GM21723 (cell line): Measurements from ENCODE around the gene PLPP2.

ENCODE experiments used
- ATAC-seq: cut with Tn5 transposase; IDR thresholded peaks from one replicate; pipeline ENCODE4 v1.9.1; 2021; ENCODE audit warnings: mild to moderate bottlenecking, moderate library complexity; ENCODE audit not compliant: unreplicated experiment

PLPP2 gene

DNA sequence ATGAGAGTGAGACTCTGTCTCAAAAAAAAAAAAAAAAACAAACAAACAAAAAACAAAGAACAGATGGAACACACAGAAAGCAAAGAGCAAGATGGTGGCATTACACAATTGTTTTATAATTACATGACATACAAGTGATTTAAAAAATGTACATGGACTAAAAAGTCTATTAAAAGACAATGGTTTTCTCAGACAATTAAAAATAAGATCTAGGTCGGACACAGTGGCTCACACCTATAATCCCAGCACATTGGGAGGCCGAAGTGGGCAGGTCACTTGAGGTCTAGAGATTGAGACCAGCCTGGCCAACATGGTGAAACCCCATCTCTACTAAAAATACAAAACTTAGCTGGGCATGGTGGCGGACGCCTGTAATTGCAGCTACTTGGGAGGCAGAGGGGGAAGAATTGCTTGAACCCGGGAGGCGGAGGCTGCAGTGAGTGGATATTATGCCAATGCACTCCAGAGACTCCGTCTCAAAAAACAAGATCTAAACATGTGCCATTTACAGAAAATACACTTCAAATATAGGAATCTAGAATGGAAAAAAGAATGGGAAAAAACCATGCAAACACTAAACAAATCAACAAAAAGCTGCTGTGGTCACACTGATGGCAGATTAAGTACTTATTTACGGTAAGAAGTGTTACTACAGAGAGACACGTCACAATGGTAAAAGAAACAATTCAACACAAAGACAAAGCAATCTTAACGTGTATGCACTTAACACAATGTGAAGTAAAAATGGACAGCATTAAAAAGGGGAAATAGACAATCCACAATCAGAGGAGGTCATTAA lies 26.7 kb upstream of the PLPP2 start:
- ATAC-seq: no peak

- no peak for ATAC-seq
Observed at GRCh38 chr19:315811-316210, 24.6 kb upstream of the PLPP2 start.

DNA sequence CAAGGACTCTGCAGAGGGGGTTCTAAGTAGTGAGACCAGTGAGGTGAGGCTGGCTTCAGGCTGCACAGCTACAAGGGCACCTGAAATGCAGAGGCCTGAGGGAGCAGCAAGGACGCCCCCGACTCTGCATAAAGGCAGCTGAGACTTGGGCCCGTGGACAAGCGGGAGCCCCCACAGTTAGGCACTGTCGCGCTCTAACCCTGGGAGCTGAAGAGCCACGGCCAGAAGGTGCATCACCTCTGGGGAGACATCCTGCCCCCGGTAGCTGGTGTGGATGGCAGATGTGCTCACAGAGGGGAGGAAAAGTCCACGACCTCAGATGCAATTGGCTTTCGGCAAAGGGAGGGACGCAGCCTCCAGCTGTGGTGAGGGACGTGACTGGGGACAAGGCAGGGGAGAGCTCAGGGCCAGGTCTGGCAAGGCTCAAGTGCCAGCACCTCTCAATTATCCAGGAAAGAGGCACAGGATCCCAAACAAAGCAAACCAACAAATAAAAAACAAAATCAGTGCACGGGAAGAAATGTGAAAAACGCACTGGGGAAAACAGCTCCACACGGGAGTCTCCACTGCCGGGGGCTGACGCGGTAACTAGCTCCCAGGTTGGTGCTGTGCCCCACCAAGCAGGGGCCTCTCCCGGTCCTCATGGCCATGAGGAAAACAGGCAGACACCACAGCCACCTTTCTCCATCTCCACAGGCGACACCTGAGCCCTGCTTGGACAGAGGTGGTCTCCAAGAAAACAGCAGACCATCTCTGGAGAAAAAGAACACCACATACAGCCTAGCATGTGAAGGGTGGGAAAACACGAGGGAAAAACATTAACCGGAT lies 23.0 kb upstream of the PLPP2 start:
- no peak for ATAC-seq

GRCh38 chr19:313169-313987 lies 22.2 kb upstream of the PLPP2 start:
- no peak for ATAC-seq

GRCh38 chr19:311813-312261 lies 20.6 kb upstream of the PLPP2 start:
- ATAC-seq: no peak

- no peak for ATAC-seq
Observed at GRCh38 chr19:310781-311496, 19.7 kb upstream of the PLPP2 start.

DNA sequence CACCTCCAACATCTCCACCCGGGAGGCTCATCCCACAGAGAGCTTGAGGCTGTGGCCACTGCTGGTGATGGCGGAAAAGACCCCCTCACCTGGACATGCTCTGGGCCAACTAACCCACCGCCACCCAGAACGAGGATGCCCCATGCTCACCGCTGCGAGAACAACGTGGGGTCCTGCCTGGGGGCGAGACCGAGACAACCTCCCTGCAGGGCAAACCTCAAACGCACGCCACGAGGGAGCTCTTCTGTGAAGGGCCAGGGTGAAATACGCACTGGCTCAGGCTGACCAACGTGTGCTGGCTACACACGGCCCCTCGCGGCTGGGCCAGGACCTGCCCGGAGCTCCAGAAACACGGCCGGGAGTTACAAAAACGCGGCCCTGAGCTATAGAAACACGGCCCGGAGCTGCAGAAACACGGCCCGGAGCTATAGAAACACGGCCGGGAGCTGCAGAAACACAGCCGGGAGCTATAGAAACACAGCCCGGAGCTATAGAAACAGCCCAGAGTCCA lies 19.0 kb upstream of the PLPP2 start:
- no peak for ATAC-seq

DNA sequence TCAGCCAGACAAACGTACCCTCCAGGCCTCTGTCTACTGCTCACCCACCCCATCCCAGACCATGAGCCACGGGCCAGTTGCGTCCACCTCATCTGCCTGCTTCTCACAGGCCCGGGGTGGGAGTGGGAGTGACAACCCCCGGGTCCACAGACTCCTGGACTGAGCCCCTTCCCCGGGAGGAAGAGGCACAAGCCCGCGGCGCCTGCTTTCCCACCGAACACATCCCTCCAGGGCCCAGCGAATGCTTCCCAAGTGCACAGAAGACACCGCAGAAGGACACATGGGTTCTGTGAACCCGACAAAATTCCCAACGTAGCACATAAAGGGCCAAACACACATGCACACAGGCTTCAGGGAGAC lies 18.0 kb upstream of the PLPP2 start:
- no peak for ATAC-seq

DNA sequence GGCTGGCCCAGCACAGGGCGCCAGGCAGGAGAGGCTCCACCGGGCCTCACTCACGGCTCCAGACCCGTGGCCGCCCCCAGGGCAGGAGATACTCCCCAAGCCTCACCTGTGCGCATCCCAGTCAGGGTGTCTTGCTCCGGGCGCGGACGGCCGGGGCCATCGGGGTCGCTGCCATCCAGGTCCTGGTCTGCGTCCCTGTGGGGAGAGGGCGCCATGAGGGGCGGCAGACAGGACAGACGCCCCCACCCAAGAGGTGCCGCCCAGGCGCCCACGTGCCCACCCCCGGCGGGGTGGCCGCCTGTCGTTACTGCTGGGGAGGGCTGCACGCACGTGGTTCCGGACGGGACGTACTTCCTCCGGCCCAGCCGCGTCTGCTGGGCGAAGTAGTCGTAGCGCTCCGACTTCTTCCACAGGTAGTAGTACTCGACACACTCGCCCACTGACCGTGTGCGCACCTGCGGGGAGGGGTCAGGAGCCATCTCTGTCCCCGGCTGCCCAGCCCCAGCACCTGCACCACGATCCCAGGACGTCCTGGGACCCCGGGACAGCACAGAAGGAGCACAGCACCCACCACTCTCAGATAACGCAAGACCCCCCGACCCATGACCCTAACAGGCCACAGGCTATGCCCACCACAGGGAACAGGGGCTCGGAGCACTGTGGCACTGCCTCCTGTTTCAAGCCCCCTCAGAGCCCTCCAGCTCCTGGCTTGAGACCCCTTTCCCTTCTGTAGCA lies 17.4 kb upstream of the PLPP2 start:
- no peak for ATAC-seq

- no peak for ATAC-seq
Observed at GRCh38 chr19:307793-308420, 16.7 kb upstream of the PLPP2 start.

DNA sequence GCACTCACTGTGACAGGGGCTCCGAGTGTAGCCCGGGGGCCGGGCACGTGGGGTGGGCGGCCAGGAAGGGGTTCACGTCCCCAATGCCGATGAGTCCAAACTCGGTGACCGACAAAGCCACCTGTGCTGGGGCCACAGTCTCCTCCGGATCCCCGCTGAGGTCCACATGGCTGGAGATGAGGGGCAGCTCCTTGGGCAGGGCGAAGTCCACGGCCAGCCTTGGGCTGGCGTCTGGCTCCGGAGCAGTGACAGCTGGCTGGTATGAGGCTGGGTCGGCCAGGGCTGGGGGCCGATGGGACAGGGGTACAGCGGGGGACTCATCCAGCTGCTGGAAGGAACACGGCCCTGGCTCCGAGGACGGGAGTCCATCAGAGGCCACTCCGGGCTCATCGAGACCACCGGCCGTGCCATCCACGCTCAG lies 15.9 kb upstream of the PLPP2 start:
- ATAC-seq: no peak

DNA sequence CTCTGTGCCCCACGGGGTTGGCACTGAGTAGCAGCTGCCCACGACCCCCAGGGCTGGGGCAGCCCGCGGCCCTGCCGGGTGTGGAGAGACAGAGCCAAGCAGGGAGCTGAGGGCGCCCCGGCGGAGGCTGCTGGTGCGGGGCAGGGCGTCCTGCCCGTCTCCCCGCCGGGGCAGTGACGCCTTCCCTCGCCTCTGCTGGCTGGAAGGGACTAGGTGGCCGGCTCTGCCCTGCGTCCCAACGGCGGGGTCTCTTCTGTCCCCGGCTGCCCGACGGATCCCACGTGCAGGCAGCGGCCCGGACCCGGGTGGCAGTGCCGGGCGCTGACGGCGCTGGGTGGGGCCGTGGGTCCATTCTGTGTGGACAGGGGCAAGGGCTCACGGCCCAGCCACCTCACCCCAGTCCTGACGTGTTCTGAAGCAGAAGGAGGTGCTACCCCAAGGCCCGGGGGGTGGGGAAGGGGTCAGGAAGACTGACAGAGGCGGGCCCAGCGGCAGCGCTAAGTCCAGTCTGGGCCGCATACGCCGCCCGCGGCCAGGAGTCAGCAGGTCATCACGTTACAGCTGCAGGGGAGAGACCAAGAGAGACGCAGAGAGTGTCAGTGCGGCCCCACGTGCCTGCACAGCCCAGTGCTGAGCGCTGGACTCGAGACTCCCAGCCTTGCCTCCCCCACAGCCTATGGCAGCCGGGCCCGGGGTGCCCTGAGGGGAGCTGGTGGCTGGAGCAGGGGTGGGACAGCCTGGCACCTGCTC lies 15.1 kb upstream of the PLPP2 start:
- ATAC-seq: no peak

DNA sequence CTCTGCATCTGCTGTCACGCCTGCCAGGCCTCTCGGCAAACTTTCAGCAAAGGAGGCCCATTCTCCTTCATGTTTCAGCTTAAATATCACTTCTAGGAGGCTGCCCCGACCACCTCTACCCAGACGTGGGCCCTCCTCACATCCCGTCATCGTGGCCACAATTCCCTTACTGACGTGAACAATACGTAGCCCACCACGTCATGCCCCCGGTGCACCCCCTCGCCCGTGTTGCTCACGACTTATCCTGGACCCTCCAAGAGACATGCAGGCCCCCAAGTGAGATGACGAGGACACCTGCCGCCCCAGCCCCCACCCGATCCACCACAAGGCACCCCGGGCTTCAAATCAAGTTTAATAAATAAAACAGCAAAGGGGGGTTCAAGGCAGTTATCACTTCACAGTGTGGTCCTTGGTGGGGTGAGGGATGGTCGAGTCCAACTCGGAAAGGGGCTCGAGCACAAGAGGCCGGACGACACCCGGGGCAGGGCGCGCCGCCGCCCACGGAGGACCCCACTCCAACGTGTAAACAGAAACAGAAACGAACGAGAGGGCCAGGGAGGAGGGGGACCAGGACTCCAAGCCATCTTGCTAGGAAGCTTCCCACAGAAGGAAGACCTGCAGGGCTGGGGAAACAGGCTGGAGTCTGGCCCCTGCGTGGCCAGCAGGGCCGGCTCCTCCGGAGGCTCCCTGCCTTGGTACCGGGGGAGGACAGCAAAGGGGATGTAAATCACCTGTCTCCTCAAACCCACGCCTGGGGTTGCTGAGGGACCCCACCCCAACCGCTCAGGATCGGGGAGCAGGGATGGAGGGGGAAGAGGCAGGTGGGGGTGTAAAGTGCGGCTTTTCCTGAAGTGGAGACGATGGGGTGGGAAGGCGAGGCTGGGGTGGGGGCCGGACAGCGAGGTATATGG lies 14.3 kb upstream of the PLPP2 start:
- ATAC-seq: no peak

DNA sequence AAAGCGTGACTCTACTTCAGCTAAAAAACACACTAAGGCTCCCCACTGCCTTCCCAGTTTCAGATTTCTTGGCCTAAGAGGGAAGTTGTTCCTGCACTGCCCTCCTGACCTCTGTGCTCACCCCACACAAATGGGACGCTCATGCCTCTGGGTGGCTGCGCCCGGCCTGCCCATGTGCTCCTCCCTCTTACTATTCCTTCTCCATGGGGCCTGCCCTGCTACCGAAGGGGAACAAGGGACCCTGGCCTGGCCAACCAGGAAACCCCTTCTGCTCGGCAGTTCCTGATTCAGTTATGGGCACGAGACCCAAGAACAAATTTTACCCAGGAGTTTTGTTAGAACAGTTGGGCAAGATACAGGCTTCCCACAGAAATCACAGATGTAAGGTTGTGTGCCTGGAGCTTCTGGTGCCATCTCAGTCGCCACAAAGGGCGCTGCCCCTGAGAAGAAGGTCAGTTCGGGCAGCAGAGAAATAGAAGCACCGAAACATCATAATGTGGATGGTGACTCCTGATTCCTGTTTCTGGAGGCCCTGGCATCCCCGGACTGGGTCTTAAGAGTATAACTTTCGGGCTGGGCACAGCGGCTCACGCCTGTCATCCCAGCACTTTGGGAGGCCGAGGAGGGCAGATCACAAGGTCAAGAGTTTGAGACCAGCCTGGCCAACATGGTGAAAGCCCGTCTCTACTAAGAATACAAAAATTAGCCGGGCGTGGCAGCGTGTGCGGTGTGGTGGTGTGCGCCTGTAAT lies 5.4 kb upstream of the PLPP2 start:
- no peak for ATAC-seq

DNA sequence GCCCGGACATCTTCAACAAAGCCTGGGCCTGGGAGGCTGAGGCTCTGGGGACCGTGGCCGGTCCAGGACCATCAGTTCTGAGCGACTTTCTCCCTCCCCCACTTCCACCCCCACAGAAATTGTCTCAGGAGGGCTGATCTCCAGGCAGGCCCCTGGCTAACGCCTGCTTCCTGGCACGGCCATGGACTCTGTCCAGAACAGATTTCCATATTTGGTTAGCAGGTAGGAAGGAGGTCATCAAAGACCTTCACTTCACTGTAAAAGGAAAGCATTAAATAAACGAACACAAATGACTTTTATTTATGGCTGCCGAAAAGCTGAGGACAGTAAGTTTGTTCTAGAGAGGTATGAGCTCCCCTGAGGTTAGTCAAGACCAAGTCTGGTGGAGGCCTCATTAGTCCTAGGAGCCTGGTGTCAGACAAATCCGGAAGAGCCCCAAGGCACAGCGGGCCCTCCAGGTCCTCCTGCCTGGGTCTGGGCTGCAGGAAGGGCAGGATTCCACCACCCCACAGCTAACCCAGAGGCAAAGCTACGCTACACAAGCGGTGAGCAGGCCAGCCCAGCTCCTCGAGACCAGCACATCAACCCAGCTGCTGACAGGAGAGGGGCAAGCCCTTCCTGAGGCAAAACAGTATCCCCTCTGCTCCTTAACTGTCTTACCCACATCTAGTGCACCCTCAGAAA lies 4.6 kb upstream of the PLPP2 start:
- ATAC-seq: no peak

- no peak for ATAC-seq
Observed at GRCh38 chr19:294946-295686, 3.9 kb upstream of the PLPP2 start.
